CD4-positive, alpha-beta T cell treated with Interleukin-2 at 100 ng/mL for 4 hours (primary cell): ENCODE measurements around the gene LCA5.
A peak's percentile ranks its signal among the peaks of the same experiment; 100 is the strongest.
"Not testable (repeated sequence)": the region's sequence is repeated elsewhere in the genome, so short reads cannot be mapped to it uniquely, and the experiment has no call there.

Experiments
- DNase-seq: peaks from one replicate; pipeline ENCODE4 v3.0.0-alpha.2; 2020; ENCODE audit warnings: low spot score

Gene LCA5

DNA sequence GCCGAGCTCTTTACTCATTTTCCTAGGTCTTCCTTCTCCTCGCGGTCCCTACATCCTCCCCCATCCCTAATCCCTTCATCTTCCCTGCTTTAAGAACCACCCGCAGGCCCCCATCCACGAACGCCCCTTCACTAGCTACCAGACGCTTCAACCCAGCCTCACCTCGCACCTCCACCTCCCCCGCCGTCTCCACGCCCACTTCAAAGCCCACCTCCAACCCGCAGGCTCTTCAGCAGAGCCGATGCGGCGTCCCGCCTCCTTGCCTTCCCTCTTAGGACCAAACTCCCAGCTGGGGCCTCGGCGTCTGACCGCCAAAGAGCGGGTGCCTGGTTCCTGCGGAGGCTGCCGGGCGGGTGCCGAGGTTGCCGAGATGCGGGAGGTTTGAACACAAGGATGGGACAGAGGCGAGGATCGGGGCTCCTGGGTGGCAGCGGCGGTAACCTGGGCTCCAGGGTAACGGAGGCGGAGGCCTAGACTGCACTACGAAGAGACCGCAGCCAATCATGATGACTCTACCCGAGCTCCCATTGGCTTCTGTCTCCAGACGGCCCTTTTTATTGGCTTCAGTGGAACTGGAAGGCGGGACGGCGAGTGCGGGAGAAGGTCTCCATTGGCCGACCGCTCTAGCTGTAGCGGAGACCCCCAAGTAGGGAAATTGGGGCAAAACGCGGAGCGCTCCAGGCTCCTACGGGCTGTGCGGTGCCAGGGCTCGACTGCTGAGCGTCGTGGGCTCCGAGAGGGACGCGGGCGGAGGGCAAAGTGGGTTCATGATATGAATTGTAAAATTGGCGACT, at the start of gene LCA5:
Gene LCA5 (minus strand): TSS at position 477 of the 794 bp plus-strand sequence. CDS start 18,536 bp downstream, outside the sequence.
- peak; percentile 82 for DNase-seq

DNA sequence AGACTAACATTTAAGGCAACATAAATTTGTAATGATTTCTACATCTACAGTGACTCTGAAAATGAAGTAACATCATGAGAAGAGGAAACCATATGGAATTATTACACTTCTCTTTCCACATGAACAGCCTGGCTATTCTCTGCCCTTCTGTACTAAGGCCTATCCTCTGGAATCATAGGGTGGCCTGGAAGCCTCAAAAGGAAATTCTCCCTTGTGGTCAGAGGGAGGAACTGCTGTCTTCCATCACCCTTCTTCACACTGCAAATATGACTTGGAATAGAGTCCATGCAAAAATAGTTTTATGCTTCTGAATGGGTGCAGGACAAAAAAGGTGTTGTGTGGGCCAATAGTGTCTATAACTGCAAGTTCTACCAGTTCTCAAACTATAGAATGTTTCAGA, 49.3 kb upstream of the LCA5 start:
- DNase-seq, result no peak

DNA sequence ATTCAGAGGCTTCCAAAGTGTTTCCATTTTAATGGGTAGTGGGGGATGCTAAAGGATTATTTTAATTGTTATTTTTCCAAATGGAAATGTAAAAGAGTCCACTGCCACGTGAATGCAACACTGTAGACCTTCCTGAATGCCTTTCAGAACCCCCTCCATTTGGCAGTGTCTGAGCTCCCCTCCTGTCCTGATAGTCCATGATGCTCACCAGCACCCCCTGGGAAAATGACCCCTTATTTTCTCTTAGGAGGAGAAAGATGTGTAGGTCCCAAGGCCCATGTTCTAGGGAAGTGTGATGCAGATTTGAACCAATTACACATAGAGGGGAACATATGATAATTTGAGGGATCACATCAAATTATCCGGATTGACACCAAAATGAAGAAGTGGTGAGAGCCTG, 47.1 kb upstream of the LCA5 start:
- no peak for DNase-seq

- not testable (repeated sequence) for DNase-seq
These were observed 40.7 kb upstream of the LCA5 start for GRCh38 chr6:79577926-79578325.

DNA sequence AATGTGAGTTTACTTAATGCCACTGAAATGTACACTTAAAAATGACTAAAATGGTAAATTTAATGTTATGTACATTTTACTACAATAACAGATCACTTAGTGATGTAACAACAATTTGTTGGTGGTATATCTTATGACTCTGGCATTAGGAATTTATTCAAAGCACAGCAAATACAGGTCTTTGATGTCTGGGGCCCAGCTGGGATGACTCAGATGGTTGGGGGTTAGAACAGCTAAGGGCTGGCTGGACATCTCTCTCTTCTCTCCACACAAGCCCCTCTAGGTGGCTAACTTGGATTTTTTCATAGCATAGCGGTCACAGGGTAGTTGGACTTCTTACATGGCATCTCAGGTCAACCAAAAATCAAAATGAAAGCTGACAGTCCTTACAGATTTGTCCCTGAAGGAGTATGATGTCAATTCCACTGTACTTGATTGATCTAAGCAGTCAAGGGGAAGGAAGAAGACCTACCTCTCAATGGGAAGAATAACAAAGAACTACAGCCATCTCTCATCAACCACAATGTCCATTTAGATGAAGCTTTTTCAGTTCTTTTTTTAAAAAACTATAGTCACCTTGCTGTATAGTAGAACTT, 37.5 kb upstream of the LCA5 start:
- no peak for DNase-seq

- DNase-seq, result no peak
These were observed 36.9 kb upstream of the LCA5 start for GRCh38 chr6:79574174-79574573.

- DNase-seq, result no peak
These were observed 33.8 kb upstream of the LCA5 start for GRCh38 chr6:79571030-79571367.

GRCh38 chr6:79570129-79571029, 33.1 kb upstream of the LCA5 start:
- peak; percentile 35 for DNase-seq

- no peak for DNase-seq
These were observed 31.8 kb upstream of the LCA5 start for GRCh38 chr6:79568996-79569395.

GRCh38 chr6:79564636-79565035, 27.4 kb upstream of the LCA5 start:
- no peak for DNase-seq

DNA sequence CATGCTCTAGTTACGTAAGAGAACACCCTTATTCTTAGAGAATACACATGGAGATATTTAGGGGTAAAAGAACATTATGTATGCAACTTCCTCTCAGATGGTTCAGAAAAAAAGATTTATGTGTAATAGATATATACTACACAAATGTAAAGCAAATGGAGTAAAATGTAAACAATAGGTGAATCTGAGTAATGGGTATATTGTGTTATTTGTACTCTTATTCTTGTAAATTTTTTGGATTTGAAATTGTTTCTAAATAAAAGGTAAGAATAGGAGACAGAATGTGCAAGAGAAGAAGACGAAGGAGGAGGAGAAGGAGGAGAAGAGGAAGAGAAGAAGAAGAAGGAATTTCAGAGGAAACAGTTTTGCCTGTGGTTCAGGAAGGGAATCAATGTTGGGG, 22.5 kb upstream of the LCA5 start:
- no peak for DNase-seq

DNA sequence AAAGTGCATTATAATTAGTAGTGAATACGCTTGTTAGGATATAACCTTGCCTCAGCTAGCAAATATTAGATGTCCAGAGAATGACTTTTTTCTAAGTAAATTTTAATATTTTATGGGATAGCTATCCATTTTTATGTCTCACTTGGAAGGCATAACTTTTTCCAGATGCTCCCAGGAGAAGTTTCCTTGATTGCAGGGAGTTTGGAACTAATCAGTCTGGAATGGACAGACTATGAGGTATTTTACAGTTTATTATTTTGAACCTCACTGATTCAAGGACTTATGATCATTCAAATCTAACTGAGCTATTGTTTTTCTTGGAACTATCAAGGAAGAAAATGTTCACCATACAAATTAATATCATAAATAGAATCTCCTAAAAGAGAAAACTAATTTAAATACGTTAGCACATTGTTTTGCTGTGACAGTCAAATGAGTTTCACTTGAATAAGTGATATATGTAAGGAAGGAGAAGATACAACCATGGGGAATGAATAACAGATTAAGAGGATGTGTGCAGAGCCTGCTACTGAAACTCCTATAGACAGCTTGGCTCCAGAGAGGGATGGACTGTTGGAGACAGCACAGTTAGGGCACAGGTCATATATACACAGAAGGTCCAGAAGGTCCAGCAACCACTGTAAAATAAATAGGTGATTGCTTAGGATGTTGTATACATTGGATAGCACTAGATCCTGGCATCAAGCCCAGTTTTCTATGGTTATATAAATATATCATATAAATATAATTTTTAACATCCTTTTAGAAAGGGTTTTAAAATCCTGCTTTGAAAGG, 20.6 kb upstream of the LCA5 start:
- DNase-seq, result no peak

DNA sequence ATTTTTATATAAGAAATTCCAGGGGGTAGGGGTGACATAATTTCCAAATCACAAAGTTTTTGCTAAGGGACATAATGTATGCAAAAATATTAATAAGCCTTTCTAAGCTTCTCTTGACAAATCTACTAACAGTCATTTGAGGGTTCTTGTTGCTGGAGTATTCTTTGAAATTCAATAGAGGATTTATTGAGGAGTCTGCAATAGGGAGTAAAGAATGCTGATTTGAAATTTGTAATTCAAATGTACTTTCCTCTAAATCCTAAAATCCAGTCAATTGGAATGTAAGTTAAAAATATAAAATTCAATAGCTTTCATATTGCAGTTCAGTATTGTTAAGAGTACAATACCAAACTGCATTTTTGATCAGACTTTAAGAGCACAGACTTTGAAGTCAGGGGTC, 17.1 kb upstream of the LCA5 start:
- no peak for DNase-seq

- DNase-seq, result no peak
These were observed 14.2 kb upstream of the LCA5 start for GRCh38 chr6:79551401-79551800.

DNA sequence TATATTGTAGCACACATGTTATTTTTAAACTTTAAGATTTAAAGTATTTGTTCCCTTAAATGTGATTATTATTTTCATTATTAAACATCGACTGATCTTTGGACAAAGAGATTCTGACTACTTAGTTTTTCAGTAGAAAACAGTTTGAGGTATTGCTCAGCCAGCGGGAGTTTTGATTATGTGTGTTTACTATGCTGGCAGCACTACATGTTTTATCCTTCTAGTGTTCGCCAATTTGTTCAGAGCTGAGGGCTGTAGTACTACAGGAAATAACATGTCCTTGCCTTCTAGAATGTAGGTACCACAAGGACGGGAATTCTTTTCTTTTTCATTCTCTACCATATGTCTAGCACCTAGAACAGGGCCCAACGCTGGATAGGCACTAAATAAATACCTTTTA, 11.1 kb upstream of the LCA5 start:
- DNase-seq, result no peak

DNA sequence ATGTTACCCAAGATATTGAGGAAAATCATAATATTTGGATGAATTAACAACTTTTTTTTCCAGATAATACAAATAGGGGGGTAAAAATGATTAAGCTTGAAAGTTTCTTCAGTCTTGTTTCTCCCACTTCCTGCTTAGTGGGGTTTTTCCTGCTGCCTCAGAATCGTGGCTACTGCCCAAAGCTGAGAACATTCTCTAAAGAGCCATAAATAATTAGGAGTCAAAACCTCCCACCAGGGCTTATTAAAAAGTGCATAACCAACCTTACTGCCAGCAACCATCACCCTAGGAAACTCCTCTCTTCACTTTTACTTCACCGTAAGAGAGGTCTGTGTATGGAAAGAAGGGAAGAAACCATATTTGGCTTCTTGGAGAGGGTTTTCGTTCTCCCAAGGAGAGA, 9.0 kb upstream of the LCA5 start:
- no peak for DNase-seq

- peak; percentile 2 for DNase-seq
These were observed 7.8 kb upstream of the LCA5 start for GRCh38 chr6:79544939-79545450.

- no peak for DNase-seq
These were observed 7.2 kb upstream of the LCA5 start for GRCh38 chr6:79544299-79544927.

DNA sequence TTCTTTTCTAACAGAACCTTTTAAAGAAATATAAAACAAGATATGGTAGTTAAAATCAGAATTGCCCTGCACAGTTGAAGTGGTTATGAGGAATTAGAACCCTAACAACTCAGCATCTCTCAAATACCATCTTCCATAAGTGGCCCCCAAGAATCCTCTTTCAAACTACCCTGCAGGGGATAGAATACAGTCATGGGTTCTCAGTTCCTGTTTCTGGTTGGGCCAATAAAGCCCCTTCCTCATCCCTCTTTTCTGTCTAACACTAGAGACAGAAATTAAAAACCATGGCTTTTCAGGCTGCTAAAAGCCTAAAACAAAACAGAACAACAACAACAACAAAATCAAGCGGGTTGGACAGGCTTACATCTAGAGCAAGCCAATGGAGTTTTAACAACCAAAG, 6.7 kb upstream of the LCA5 start:
- DNase-seq, result no peak

DNA sequence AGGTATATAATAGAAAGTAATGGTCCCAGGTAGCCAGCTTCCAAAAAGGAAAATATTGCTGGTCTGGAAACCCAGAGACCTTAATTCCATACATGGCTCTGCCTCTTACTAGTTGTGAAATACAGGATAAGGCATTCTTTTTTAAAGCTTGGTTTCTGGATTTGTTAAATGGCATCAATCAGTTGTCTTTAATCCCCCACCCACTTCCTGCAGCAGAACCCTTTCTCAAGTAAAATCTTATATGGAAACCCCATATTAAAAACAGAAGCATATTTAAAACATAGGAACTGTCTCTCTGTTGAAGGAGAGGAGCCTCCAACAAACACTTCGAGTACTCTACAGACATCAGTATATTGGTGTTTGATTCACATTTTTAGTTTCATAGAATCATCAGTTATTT, 6.2 kb upstream of the LCA5 start:
- no peak for DNase-seq
